NB4 (cell line): ENCODE measurements around the gene S100A1.

Source experiments
- CTCF ChIP-seq: IDR thresholded peaks from one replicate; pipeline ENCODE4 v1.5.1; 2012; ENCODE audit warnings: low read depth, low read length
- MAX ChIP-seq: IDR thresholded peaks from 2 replicates; pipeline ENCODE4 v1.6.1; 2011; ENCODE audit warnings: low read depth, low read length
- MYC ChIP-seq: IDR thresholded peaks from 2 replicates; pipeline ENCODE4 v1.6.1; 2011; ENCODE audit warnings: low read depth, low read length
- POLR2A ChIP-seq: IDR thresholded peaks from 2 replicates; pipeline ENCODE4 v1.6.1; 2011; ENCODE audit warnings: mild to moderate bottlenecking; ENCODE audit not compliant: insufficient read length; ENCODE audit errors: extremely low read depth

- TF ChIP-seq CTCF, result no peak
- TF ChIP-seq MAX, result no peak
- TF ChIP-seq POLR2A, result no peak
- no peak for TF ChIP-seq MYC
Observed at GRCh38 chr1:153586347-153586746, 41.9 kb upstream of the S100A1 start.
